HUDEP-2 (cell line): ENCODE results near the gene SLC47A1.
"Not testable (repeated sequence)": the region's sequence is repeated elsewhere in the genome, so short reads cannot be mapped to it uniquely, and the experiment has no call there.

Experiments
- DNase-seq, 76 experiments: peaks; one replicate each; lab custom pipeline; 2025; ENCODE audit not compliant: unreplicated experiment in 76 of 76; lab: John Stamatoyannopoulos, UW

SLC47A1 gene

GRCh38 chr17:19519388-19520291 lies 14.0 kb upstream of the SLC47A1 start:
- peak in 58 of 76 experiments; percentile 6 to 79 (median 36) for DNase-seq

GRCh38 chr17:19520641-19521040 lies 13.0 kb upstream of the SLC47A1 start:
- DNase-seq = no peak

DNA sequence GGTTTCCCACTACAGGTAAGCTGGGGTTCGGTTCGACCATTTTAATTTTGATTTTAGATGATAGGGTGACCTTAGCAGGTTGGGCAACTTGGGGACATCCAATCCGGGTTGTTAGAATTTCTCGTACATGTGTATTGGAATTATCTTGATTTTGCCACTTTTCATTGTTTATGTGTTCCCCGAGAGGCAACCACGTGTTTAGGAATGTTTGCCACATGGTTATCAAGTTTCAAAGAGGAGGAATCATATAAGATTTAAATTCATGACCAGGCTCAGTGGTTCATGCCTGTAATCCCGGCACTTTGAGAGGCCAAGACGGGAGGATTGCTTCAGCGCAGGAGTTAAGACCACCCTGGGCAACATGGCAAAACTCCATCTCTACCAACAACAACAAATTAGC lies 10.0 kb upstream of the SLC47A1 start:
- DNase-seq = no peak

DNA sequence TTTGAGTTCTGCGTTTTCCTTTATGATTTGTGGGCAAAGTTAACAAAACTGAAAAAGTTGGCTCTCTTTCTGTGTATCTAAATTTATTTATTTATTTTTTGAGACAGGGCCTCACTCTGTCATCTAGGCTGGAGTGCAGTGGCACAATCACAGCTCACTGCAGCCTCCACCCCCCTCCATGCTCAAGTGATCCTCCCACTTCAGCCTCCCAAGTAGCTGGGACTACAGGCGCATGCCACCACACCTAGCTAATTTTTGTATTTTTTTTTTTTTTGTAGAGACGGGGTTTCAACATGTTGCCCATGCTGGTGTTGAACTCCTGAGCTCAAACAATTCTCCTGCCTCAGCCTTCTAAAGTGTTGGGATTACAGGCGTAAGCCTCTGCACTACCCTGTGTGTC lies 6.7 kb upstream of the SLC47A1 start:
- not testable (repeated sequence) for DNase-seq

GRCh38 chr17:19531780-19532501 lies 1.7 kb upstream of the SLC47A1 start:
- no peak for DNase-seq

DNA sequence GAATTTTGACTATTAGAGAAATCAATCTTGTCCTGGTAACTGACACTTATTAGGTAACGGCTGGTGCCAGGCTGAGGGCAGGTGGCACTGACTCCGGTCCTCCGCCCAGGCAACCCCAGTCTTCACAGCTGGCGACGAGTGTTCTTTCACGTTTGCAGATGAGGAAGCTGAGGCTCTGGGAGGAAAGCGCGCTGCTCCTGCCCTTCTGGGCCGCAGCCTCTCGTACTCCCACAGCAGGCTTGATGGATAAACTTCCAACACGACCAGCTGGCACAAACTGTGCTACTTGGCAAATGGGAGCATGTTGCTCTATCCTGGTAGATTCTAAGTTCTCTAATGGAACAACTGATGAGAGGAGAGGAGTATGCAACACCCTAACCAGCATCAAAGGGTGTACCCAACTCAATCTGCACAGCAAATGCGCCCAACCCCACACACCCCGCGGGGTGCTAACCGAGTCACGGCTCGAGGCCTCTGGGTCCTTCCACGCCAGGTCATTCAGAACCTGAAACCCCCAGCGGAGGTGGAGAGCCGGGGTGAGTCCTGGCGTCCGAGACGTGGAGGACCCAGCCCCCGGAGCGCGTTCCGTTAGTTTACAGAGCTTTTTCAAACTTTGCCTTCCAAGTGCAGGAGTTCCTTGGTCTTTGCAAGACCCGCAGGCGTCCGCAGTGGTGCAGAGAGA lies 477 bp upstream of the SLC47A1 start:
- DNase-seq = no peak

- no peak for DNase-seq
Observed at GRCh38 chr17:19534562-19535149, 1.0 kb downstream of the SLC47A1 start.

GRCh38 chr17:19537111-19537510 lies 3.5 kb downstream of the SLC47A1 start:
- DNase-seq = no peak

- no peak for DNase-seq
Observed at GRCh38 chr17:19538095-19539039, 4.7 kb downstream of the SLC47A1 start.

DNA sequence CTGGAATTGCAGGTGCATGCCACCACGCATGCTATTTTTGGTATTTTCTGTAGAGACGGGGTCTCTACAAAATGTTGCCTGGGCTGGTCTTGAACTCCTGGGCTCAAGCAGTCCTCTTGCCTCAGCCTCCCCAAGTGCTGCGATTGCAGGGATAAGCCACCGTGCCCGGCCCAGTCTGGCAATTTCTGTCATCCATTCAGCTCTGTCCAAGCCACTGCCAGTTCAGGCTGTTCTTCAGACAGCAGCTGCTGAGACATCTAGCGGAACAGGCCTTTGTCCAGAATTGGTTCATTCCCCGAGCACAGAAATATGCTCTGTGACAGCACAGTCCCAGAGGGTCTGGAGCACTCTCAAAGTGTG lies 5.4 kb downstream of the SLC47A1 start:
- no peak for DNase-seq

DNA sequence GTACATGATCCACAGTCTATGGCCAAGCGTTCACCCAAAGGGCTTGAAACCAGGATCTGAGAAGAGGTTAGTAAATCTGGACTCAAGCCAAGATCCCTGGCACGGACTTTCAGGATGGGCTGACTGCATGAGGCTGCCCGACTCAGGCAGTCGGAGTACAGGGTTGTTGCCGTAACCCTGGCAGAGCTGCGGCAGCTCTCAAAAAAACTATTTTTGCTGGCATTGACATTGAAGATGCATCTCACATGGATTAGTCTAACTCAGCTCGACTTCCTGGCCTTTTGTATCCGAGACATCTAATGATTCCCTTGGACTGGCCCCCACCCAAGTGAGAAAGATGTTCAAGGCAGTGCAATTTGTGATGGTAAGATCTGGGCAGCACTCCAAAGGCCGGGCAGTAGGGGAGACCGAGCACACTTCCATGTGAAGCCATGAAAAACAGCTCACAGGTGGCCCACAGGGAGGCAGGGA lies 6.2 kb downstream of the SLC47A1 start:
- DNase-seq = no peak

DNA sequence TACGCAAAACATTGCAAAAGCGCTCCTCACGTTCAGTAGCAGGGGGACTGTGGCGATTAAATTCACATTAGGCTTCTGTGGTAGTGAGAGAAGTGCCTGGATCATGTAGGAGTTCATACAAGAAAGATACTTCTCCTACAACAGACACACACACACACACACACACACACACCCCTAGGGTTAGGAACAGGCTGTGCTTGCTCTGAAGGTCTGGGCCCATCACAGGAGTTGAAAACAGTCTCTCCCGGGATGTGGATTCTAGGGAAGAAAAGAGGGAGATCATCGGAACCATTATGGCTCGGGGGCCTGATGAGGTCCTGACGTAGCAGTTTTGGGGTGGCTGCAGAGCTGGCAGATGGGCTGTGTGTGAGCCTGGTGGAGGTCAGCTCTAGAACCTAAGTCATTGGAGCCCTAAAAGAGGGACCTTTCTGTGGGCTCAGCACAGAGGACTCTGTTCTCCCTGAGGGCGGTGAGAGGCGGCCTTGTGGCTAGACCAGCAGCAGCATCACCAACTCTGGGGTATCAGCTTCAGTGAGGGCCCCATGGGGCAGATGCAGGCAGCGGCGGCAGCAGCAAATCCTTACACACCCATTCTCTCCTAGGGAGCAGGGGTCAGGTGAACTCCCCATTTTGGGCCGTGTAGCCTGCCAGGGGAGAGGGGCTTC lies 7.2 kb downstream of the SLC47A1 start:
- DNase-seq = no peak

DNA sequence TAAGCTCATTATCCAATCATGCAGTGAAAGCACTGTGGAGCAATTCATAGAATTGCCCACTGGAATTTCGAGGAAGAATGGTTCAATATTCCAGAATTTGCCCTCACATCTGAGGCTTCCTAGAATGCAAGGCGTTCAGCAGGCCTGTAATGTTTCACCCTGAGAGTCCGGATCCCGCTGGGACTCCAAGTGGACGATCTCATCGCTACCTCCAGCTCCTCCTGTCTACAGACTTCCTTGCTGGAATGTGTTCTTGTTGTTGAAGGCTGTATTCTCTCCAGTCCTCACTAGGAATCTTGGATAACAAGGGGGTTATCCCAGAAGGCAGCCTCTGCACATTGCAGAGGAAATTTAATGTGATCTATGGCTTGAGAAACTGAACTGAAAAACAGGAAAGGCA lies 7.8 kb downstream of the SLC47A1 start:
- no peak for DNase-seq

- no peak for DNase-seq
Observed at GRCh38 chr17:19542247-19542646, 8.6 kb downstream of the SLC47A1 start.

DNA sequence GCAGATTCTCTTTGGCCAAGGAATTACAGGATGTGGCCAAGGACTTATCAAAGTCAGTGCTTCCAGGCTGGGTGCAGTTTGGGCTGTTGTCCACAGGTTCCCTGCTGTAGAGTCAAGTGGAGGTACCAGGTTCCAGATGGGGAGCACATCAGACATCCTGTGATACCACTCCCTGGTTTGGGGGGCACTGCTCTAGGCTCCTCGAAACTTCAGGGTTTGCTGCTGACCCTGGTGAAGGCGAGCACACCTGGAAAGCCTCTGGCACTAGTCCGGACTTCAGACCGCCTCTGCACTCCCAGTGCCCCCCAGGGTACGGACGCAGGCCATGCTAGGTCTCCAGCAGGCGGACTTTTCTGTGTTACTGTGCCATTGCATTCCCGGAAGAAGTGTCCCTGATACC lies 10.7 kb downstream of the SLC47A1 start:
- no peak for DNase-seq

DNA sequence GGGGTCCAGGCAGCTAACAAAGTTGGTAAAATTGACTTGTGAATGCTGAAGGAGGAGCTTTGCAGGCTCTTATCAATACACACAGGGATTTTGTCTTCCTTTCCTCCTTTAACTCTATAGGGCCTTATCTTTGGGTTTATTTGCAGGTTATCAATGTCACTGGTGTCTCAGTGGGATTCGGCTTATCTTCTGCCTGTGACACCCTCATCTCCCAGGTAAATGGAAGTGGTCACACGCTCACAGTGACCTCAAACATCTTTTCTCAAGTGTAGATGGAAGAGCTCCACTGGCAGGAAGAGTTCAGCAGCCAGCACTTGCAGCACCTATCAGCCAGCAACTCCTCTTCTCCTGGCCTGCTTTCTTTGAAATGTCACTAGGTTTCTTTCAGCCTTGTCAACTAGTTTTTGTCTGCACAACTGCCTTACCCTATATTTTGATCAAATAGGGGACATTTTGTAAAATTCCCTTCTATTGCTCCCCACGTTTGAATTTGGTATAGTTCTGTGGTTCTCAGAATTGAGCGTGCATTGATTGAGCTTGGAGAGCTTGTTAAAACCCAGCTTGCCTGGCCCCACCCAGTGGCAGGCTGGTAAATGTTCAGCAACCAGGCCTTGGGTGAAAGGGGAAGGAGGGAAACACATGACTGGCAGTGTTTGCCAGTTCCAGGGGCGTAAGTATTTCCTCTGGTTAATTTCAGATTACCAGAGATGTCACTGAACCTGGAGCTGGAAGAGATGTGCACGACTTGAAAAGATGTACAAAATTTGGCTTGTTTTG lies 12.8 kb downstream of the SLC47A1 start:
- DNase-seq = peak in 3 of 76 experiments; percentile 3 to 14 (median 6)

DNA sequence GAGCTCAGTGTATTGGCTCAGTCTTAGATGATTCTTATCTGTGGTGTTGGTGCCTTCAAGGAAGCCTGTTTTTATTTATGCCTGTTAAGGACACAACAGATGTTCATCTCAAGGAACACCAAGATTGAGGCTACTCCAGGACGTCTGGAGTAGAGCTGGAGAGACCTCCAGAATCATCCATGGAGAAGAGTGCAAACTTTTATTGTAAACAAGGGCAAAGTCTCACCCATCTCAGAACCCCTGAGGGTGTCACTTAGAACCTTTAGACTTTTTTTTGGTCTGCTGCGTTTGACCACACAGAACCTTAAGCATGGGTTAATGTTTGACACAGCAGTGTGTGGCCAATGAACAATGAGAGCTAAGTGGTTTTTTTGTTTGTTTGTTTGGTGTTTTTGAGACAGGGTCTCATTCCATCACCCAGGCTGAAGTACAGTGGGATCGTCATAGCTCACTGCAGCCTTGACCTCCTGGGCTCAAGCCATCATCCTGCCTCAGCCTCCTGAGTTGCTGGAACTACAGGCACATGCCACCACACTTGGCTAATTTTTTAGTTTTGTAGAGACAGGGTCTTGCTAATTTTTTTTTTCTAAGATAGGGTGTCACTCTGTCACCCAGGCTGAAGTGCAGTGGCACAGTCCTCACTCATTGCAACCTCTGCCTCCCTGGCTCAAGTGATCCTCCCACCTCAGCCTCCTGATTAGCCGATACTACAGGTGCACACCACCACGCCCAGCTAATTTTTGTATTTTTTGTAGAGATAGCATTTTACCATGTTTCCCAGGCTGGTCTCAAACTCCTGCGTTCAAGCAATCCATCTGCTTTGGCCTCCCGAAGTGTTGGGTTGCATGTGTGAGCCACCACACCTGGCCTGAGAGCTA lies 16.3 kb downstream of the SLC47A1 start:
- DNase-seq = no peak

GRCh38 chr17:19551165-19551564 lies 17.5 kb downstream of the SLC47A1 start:
- no peak for DNase-seq
